H1 (cell line): ENCODE measurements around the gene CAST. TPM values are rescaled to one million over a fixed set of nuclear protein-coding genes. Genes with fewer than 3 reads are reported as not detected.

Source experiments
- CHD7 ChIP-seq: fragments of 300-600 bp; sonication (generic); IDR thresholded peaks from 2 replicates; pipeline ENCODE4 v1.7.1; 2012; ENCODE audit warnings: low read length, moderate library complexity, mild to moderate bottlenecking, inconsistent platforms; ENCODE audit not compliant: insufficient replicate concordance
- EZH2 ChIP-seq: fragments of 200-600 bp; sonication (generic); IDR thresholded peaks from 2 replicates; pipeline ENCODE4 v1.7.1; 2012; ENCODE audit warnings: low read depth, mild to moderate bottlenecking, moderate library complexity, low read length, inconsistent platforms; ENCODE audit not compliant: severe bottlenecking
- HDAC6 ChIP-seq: IDR thresholded peaks from one replicate; pipeline ENCODE4 v1.7.1; 2012; ENCODE audit warnings: low read depth, mild to moderate bottlenecking, inconsistent platforms, low read length, moderate library complexity
- NANOG ChIP-seq: IDR thresholded peaks from 2 replicates; pipeline ENCODE4 v1.6.1; 2011; ENCODE audit warnings: low read length, low read depth, mild to moderate bottlenecking, inconsistent platforms; ENCODE audit not compliant: insufficient read depth, poor library complexity, severe bottlenecking
- PHF8 ChIP-seq: fragments of 200-600 bp; sonication (generic); conservative IDR thresholded peaks from 2 replicates; pipeline ENCODE4 v1.7.1; 2012; ENCODE audit warnings: low read depth, mild to moderate bottlenecking, inconsistent platforms, low read length, moderate library complexity
- POU5F1 ChIP-seq: IDR thresholded peaks from 2 replicates; pipeline ENCODE4 v1.6.1; 2011; ENCODE audit warnings: low read depth, mild to moderate bottlenecking, low read length, moderate library complexity
- SIN3A ChIP-seq, 2 experiments: IDR thresholded peaks in 1 of 2; conservative IDR thresholded peaks in 1 of 2; 2 replicates each; pipeline ENCODE4 v1.6.1; 2011 to 2012; ENCODE audit warnings: low read length in 2 of 2, improper control_type of control experiment in 1 of 2, low read depth in 1 of 2, mild to moderate bottlenecking in 1 of 2
- TAF7 ChIP-seq: optimal IDR thresholded peaks from 2 replicates; pipeline ENCODE3; 2011; ENCODE audit warnings: low read depth, mild to moderate bottlenecking, inconsistent platforms, low read length, moderate library complexity, borderline replicate concordance
- TBP ChIP-seq: IDR thresholded peaks from 2 replicates; pipeline ENCODE4 v1.6.1; 2011; ENCODE audit warnings: low read depth, low read length, improper control_type of control experiment
- polyA plus RNA-seq, 7 experiments: library from polyadenylated mRNA; depleted of rRNA in 3 of 7; stranded (reverse) in 5 of 7; unstranded in 2 of 7; fragments of >200 nt in 5 of 7; fragments of 200-250 nt in 2 of 7; gene quantifications; 1 replicate in 5 of 7; 2 replicates in 1 of 7; 4 replicates in 1 of 7; pipeline versions ENCODE4 v1.2.1 to v1.2.3, GENCODE V29; 2011 to 2013; ENCODE audit warnings: missing spikeins in 2 of 7, mixed read lengths in 2 of 7
- total RNA-seq: library from RNA; stranded (reverse); fragmentation: NEBNext Ultra II Directional; extraction: Animal tissue kit (Norgen Biotek cat#: 25700); gene quantifications from 2 replicates; pipeline ENCODE4 v1.2.1, GENCODE V29; 2021

The CAST gene
- total and polyA plus RNA-seq, 2 of the 8 experiments (the other 6 are each of a cell fraction or from before 2014, with no cell fraction given): 9.0 to 48.2 TPM

GRCh38 chr5:96781031-96781971 is 119.1 kb downstream of the CAST start (continued):
- TF ChIP-seq CHD7: no peak
- TF ChIP-seq EZH2: no peak
- TF ChIP-seq SIN3A (conservative IDR thresholded peaks at IDR 0.05 in 1 of 2, IDR thresholded peaks at IDR 0.05 in 1 of 2; ENCODE audit: low read depth in 1 of 2, low read length in 2 of 2): no peak
- TF ChIP-seq POU5F1: no peak
- no peak for TF ChIP-seq NANOG
- no peak for TF ChIP-seq TAF7
- TF ChIP-seq PHF8: no peak
- TF ChIP-seq HDAC6: no peak
- no peak for TF ChIP-seq TBP
